ENCODE results near the gene NGB.

The NGB gene

DNA sequence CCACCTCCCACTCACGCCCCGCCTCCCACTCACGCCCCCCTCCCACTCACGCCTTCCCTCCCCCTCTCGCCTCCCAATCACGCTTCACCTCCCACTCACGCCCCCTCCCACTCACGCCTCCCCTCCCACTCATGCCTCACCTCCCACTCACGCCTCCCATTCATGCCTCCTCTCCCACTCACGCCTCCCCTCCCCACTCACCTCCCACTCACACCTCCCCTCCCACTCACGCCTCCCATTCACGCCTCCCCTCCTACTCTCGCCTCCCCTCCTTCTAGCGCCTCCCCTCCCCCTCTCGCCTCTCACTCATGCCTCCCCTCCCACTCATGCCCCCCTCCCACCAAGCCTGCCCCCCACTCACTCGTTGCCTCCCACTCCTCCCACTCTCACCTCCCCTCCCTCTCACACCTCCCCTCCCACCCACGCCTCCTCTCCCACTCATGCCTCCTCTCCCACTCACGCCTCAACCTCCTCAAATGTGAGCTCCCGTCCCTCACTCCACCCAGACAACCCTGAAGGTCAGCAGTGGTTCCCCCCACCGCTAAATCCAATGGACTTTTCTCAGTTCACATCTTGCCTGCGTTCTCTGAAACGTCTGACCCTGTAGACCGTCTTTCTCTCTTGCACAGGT is 49.6 kb downstream of the NGB start:
- H3K4me3 ChIP-seq (replicated peaks; ENCODE audit: low read depth, low read length) = no peak overlapping the region
- DNase-seq (ENCODE audit: low read depth) = no peak
- TF ChIP-seq, protein P1, sequence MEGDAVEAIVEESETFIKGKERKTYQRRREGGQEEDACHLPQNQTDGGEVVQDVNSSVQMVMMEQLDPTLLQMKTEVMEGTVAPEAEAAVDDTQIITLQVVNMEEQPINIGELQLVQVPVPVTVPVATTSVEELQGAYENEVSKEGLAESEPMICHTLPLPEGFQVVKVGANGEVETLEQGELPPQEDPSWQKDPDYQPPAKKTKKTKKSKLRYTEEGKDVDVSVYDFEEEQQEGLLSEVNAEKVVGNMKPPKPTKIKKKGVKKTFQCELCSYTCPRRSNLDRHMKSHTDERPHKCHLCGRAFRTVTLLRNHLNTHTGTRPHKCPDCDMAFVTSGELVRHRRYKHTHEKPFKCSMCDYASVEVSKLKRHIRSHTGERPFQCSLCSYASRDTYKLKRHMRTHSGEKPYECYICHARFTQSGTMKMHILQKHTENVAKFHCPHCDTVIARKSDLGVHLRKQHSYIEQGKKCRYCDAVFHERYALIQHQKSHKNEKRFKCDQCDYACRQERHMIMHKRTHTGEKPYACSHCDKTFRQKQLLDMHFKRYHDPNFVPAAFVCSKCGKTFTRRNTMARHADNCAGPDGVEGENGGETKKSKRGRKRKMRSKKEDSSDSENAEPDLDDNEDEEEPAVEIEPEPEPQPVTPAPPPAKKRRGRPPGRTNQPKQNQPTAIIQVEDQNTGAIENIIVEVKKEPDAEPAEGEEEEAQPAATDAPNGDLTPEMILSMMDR (IDR thresholded peaks at IDR 0.05; ENCODE audit: low read length, missing control alignments) = no peak

DNA sequence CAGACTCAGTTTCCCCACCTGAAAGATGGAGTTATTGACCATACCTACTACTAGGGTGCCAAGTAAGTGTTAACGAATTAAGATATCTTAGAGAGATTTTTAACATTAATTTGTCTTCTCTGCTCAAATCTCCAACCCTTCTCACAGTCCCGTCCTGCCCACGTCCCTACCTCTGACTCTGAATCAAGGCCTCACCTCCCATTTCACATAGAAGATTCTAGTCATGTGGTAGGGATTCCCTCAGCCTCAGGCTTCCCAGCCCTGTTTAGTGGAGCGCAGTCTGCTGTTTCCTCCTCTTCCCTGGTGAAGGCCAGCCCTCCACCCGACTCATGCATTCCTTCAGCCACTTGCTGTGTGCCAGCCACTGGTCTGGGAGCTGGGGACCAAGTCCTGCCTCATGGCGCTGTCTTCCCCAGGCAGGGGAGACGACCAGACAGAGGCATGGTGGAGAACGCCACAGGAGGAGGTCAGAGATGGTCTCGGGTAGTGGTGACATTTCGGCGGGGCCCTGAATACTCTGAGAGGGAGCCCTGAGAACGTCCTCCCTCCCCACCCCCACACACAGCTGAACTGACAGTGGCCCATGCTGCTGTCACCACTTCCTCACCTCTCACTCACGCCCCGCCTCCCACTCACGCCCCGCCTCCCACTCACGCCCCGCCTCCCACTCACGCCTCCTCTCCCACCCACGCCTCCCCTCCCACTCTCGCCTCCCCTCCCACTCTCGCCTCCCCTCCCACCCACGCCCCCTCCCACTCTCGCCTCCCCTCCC is 50.6 kb downstream of the NGB start:
- H3K4me3 ChIP-seq (replicated peaks; ENCODE audit: low read depth, low read length) = no peak overlapping the region
- TF ChIP-seq, protein P1 (IDR thresholded peaks at IDR 0.05; ENCODE audit: low read length, missing control alignments) = no peak
- no peak for DNase-seq (ENCODE audit: low read depth)

DNA sequence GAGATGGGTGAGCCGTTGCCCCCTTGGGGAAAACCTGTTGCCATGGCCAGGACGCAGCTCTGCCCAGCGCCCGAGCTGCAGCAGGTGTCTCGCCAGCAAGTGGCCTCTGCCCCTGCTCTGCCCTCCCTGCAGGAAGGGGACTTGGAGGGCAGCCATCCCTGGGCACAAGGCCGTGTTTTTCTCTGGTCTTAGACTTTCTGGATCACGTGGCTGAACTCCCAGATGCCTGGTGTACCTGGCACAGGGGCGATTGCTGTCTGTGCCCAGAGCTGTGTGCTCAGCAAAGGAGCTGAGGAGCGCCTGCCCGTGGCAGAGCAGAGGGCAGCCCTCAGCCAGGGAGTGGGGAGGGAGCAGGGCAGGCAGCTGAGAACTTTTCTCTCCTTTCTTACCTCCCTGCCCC is 51.4 kb downstream of the NGB start:
- no peak for DNase-seq (ENCODE audit: low read depth)
- H3K4me3 ChIP-seq (replicated peaks; ENCODE audit: low read depth, low read length) = no peak overlapping the region
- TF ChIP-seq, protein P1 (IDR thresholded peaks at IDR 0.05; ENCODE audit: low read length, missing control alignments) = no peak

DNA sequence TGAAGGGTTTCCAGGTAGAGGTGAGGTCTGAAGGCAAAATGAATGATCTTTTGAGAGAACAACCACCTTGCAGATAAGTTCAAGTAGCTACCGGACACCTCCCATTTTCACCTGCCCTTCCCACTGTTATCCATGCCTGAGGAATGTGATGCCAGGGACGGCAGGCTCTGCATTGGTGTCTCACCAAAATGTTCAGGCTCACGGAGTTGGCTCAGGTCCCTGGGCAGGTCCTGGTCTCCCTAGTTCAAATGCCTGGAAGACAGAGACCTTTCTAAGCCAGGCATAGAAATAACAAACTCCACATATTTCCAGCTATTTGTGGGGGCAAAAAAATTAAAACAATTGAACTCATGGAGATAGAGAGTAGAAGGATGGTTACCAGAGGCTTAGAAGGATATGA is 53.5 kb downstream of the NGB start:
- TF ChIP-seq, protein P1 (IDR thresholded peaks at IDR 0.05; ENCODE audit: low read length, missing control alignments) = no peak
- no peak for DNase-seq (ENCODE audit: low read depth)
- H3K4me3 ChIP-seq (replicated peaks; ENCODE audit: low read depth, low read length) = no peak overlapping the region

All from fibroblast of pulmonary artery (primary cell).